Measurements from ENCODE around the gene KCND3. TPM values are rescaled to one million over a fixed set of nuclear protein-coding genes. Genes with fewer than 3 reads are reported as not detected.

The KCND3 gene
- total RNA-seq, 1 donor from 2014 or later: 3.7 TPM

- H3K9me3 Mint-ChIP-seq (ENCODE audit: unreplicated experiment): peaks cover 28% of the 10 kb centered on the region
- H3K27ac Mint-ChIP-seq (ENCODE audit: unreplicated experiment): no peak overlapping the region
- DNase-seq: no peak
- peaks cover 38% of the 10 kb centered on the region for H3K27me3 Mint-ChIP-seq (ENCODE audit: unreplicated experiment)
- no peak overlapping the region for H3K4me3 Mint-ChIP-seq (ENCODE audit: unreplicated experiment)
- TF ChIP-seq CTCF (IDR thresholded peaks at IDR 0.05; ENCODE audit: partially characterized antibody, unreplicated experiment): no peak
- H3K4me1 Mint-ChIP-seq (ENCODE audit: low read depth, unreplicated experiment): peaks cover 64% of the 10 kb centered on the region
- H3K36me3 Mint-ChIP-seq (ENCODE audit: unreplicated experiment): peaks cover 9% of the 10 kb centered on the region
These were observed 256.8 kb downstream of the KCND3 start for GRCh38 chr1:111732718-111733117.

- Mint-ChIP-seq H3K4me3 (ENCODE audit: unreplicated experiment) (peak overlapping the region; percentile 55), H3K36me3 (ENCODE audit: unreplicated experiment) (peaks cover 9% of the 10 kb centered on the region), H3K9me3 (ENCODE audit: unreplicated experiment) (peaks cover 20% of the 10 kb centered on the region), H3K27me3 (ENCODE audit: unreplicated experiment) (peaks cover 32% of the 10 kb centered on the region), H3K4me1 (ENCODE audit: low read depth, unreplicated experiment) (peaks cover 65% of the 10 kb centered on the region), H3K27ac (ENCODE audit: unreplicated experiment) (no peak overlapping the region)
- no peak for DNase-seq
- no peak for TF ChIP-seq CTCF (IDR thresholded peaks at IDR 0.05; ENCODE audit: partially characterized antibody, unreplicated experiment)
These were observed 257.5 kb downstream of the KCND3 start for GRCh38 chr1:111731956-111732355.

GRCh38 chr1:111730706-111731105 is 258.8 kb downstream of the KCND3 start:
- Mint-ChIP-seq H3K36me3 (ENCODE audit: unreplicated experiment) (peaks cover 9% of the 10 kb centered on the region), H3K27ac (ENCODE audit: unreplicated experiment) (peak overlapping the region; percentile 93), H3K4me1 (ENCODE audit: low read depth, unreplicated experiment) (peaks cover 70% of the 10 kb centered on the region), H3K9me3 (ENCODE audit: unreplicated experiment) (peaks cover 22% of the 10 kb centered on the region), H3K4me3 (ENCODE audit: unreplicated experiment) (peak overlapping the region; percentile 75), H3K27me3 (ENCODE audit: unreplicated experiment) (peaks cover 33% of the 10 kb centered on the region)
- no peak for DNase-seq
- TF ChIP-seq CTCF (IDR thresholded peaks at IDR 0.05; ENCODE audit: partially characterized antibody, unreplicated experiment): no peak

GRCh38 chr1:111729946-111730681 is 259.4 kb downstream of the KCND3 start:
- peaks cover 33% of the 10 kb centered on the region for H3K27me3 Mint-ChIP-seq (ENCODE audit: unreplicated experiment)
- peak overlapping the region; percentile 93 for H3K27ac Mint-ChIP-seq (ENCODE audit: unreplicated experiment)
- no peak for TF ChIP-seq CTCF (IDR thresholded peaks at IDR 0.05; ENCODE audit: partially characterized antibody, unreplicated experiment)
- H3K4me3 Mint-ChIP-seq (ENCODE audit: unreplicated experiment): peak overlapping the region; percentile 75
- peaks cover 22% of the 10 kb centered on the region for H3K9me3 Mint-ChIP-seq (ENCODE audit: unreplicated experiment)
- DNase-seq: no peak
- peaks cover 9% of the 10 kb centered on the region for H3K36me3 Mint-ChIP-seq (ENCODE audit: unreplicated experiment)
- H3K4me1 Mint-ChIP-seq (ENCODE audit: low read depth, unreplicated experiment): peaks cover 75% of the 10 kb centered on the region

- H3K9me3 Mint-ChIP-seq (ENCODE audit: unreplicated experiment): peaks cover 28% of the 10 kb centered on the region
- peaks cover 36% of the 10 kb centered on the region for H3K27me3 Mint-ChIP-seq (ENCODE audit: unreplicated experiment)
- DNase-seq: peak; percentile 85
- peak overlapping the region; percentile 93 for H3K27ac Mint-ChIP-seq (ENCODE audit: unreplicated experiment)
- no peak for TF ChIP-seq CTCF (IDR thresholded peaks at IDR 0.05; ENCODE audit: partially characterized antibody, unreplicated experiment)
- H3K36me3 Mint-ChIP-seq (ENCODE audit: unreplicated experiment): peaks cover 9% of the 10 kb centered on the region
- peak overlapping the region; percentile 75 for H3K4me3 Mint-ChIP-seq (ENCODE audit: unreplicated experiment)
- H3K4me1 Mint-ChIP-seq (ENCODE audit: low read depth, unreplicated experiment): peaks cover 81% of the 10 kb centered on the region
These were observed 260.1 kb downstream of the KCND3 start for GRCh38 chr1:111729271-111729921.
